ENCODE data around the gene GNAI2. TPM values are rescaled to one million over a fixed set of nuclear protein-coding genes. Genes with fewer than 3 reads are reported as not detected.

Gene GNAI2
- total RNA-seq, 4 donors from 2014 or later = 69.6 to 322 (median 74.8) TPM

DNA sequence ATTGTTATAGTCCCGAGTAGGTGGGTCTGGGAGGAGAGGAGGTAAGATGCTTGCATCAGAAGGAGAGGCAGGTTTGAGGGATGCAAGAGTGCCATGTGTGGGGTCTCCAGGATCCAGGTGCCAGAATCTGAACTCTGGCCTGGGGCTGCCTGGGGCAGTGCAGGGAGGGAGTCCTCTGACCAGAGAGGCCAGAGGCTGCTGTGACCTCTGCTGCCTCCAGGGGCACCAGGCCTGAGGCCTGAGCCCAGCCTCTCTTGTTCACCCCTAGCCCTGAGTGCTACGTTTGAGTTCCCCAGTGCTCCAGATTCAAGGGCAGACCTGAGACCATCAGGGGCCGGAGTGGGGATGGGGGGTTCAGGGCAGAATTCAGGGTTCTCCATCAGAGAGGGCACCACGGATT, 23.5 kb upstream of the GNAI2 start:
- WGBS, 2 donors (ENCODE audit: low coverage in 1 of 2) = 80 to 100% methylated on average over 1 to 4 of the region's 4 CpGs
- in situ Hi-C loops (cut with MboI; ENCODE audit: low pct_ligation_motif_present in 1 of 4, low pct_unique_long_range_greater_than_20kb in 1 of 4, low sequenced_read_pairs in 3 of 4) = no loop called here
- TF ChIP-seq EP300 (IDR thresholded peaks at IDR 0.05; ENCODE audit: low read depth) (no peak), POLR2AphosphoS5 (IDR thresholded peaks at IDR 0.05) (no peak), POLR2A (IDR thresholded peaks at IDR 0.05) (no peak)
- TF ChIP-seq, protein P1, sequence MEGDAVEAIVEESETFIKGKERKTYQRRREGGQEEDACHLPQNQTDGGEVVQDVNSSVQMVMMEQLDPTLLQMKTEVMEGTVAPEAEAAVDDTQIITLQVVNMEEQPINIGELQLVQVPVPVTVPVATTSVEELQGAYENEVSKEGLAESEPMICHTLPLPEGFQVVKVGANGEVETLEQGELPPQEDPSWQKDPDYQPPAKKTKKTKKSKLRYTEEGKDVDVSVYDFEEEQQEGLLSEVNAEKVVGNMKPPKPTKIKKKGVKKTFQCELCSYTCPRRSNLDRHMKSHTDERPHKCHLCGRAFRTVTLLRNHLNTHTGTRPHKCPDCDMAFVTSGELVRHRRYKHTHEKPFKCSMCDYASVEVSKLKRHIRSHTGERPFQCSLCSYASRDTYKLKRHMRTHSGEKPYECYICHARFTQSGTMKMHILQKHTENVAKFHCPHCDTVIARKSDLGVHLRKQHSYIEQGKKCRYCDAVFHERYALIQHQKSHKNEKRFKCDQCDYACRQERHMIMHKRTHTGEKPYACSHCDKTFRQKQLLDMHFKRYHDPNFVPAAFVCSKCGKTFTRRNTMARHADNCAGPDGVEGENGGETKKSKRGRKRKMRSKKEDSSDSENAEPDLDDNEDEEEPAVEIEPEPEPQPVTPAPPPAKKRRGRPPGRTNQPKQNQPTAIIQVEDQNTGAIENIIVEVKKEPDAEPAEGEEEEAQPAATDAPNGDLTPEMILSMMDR (IDR thresholded peaks at IDR 0.05) = no peak
- H3K36me3 ChIP-seq = no peaks in the 10 kb centered on the region
- DNase-seq = no peak
- no peak overlapping the region for H3K4me3 ChIP-seq
- intact Hi-C loops (cut with DNase I; ENCODE audit: low total_unique reads) = no loop called here
- no peaks in the 10 kb centered on the region for H3K27me3 ChIP-seq
- no peaks in the 10 kb centered on the region for H3K9me3 ChIP-seq
- H3K4me1 ChIP-seq = no peaks in the 10 kb centered on the region
- no peak overlapping the region for H3K27ac ChIP-seq

DNA sequence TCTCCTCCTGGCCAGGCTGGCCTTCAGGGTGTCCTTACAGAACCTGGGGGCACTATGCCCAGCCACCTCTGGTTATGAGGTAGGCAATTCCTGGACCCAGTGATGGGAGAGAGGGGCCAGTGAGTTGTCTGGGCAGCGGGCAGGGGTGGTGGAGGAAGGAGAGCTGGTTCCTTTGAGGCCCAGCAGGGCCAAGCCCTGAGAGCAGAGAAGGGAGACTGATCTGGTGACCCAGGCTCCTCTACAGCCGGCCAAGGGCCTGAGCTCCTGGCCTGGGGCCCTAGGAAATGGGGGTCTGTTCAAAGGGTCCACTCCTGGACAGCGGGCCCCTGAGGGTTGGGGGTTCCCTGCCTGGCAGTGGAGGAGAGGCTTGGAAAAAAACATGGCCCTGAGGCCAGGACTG, 23.0 kb upstream of the GNAI2 start:
- TF ChIP-seq POLR2AphosphoS5 (IDR thresholded peaks at IDR 0.05) = no peak
- TF ChIP-seq, protein P1 (IDR thresholded peaks at IDR 0.05) = no peak
- TF ChIP-seq EP300 (IDR thresholded peaks at IDR 0.05; ENCODE audit: low read depth) = no peak
- no peak for TF ChIP-seq POLR2A (IDR thresholded peaks at IDR 0.05)
- WGBS, 2 donors (ENCODE audit: low coverage in 1 of 2) = 85% methylated on average over 3 of the region's 3 CpGs; no CpG with 5 or more reads in 1 of the 2 donors

DNA sequence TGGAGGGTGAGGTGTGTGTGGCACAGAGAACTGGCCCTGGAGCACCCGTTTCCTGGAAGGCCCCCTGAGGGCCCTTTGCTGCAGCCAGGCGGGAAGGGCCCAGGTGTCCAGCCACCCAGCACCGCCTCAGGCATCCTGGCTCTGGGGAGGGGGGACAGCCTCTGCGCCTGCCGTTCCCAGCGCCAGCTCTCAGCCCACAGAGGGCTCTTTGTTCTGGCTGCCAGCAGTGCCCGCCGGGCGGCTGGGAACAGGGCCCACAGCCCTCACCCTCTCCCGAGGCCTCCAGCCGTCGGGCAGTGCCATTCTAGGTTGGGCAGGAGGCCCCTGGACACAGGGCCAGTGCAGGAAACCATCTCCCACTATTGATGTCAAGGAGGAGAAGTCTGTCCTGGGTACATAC, 22.6 kb upstream of the GNAI2 start:
- no peak for DNase-seq
- Histone ChIP-seq H3K27ac (no peak overlapping the region), H3K4me1 (no peaks in the 10 kb centered on the region), H3K4me3 (no peak overlapping the region), H3K36me3 (no peaks in the 10 kb centered on the region), H3K9me3 (no peaks in the 10 kb centered on the region), H3K27me3 (no peaks in the 10 kb centered on the region)
- TF ChIP-seq, protein P1 (IDR thresholded peaks at IDR 0.05) = no peak
- TF ChIP-seq EP300 (IDR thresholded peaks at IDR 0.05; ENCODE audit: low read depth) = no peak
- no peak for TF ChIP-seq POLR2A (IDR thresholded peaks at IDR 0.05)
- no peak for TF ChIP-seq POLR2AphosphoS5 (IDR thresholded peaks at IDR 0.05)
- intact Hi-C loops (cut with DNase I; ENCODE audit: low total_unique reads) (no loop called here), in situ Hi-C loops (cut with MboI; ENCODE audit: low pct_ligation_motif_present in 1 of 4, low pct_unique_long_range_greater_than_20kb in 1 of 4, low sequenced_read_pairs in 3 of 4) (no loop called here)
- WGBS, 2 donors (ENCODE audit: low coverage in 1 of 2) = 58% methylated on average over 12 of the region's 12 CpGs; no CpG with 5 or more reads in 1 of the 2 donors

More for the DNA sequence above, 23.0 kb upstream of the GNAI2 start:
- Histone ChIP-seq H3K4me1 (no peaks in the 10 kb centered on the region), H3K4me3 (no peak overlapping the region), H3K9me3 (no peaks in the 10 kb centered on the region), H3K27me3 (no peaks in the 10 kb centered on the region), H3K27ac (no peak overlapping the region), H3K36me3 (no peaks in the 10 kb centered on the region)
- intact Hi-C loops (cut with DNase I; ENCODE audit: low total_unique reads) = no loop called here
- no peak for DNase-seq
- in situ Hi-C loops (cut with MboI; ENCODE audit: low pct_ligation_motif_present in 1 of 4, low pct_unique_long_range_greater_than_20kb in 1 of 4, low sequenced_read_pairs in 3 of 4) = no loop called here

DNA sequence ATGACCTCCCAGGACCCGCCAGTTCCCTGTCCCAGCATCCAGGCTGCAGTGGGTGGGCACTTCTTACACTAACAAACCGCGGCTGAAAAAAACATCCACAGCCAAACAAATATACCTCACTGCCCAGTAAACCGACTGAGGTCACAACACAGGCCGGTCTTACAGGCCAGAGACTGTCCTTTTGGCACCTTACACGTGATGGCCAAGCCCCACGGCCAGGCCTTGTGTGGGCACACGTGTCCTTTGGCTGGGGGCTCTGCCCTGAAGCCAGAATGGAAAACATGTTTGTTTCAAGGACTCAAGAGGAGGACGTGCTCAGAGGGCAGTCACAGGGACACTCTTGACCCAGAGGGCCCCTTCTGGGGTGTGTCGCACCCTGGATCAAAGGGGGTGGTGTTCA, 21.2 kb upstream of the GNAI2 start:
- no peaks in the 10 kb centered on the region for H3K4me1 ChIP-seq
- H3K9me3 ChIP-seq = no peaks in the 10 kb centered on the region
- H3K27ac ChIP-seq = no peak overlapping the region
- intact Hi-C loops (cut with DNase I; ENCODE audit: low total_unique reads) = no loop called here
- in situ Hi-C loops (cut with MboI; ENCODE audit: low pct_ligation_motif_present in 1 of 4, low pct_unique_long_range_greater_than_20kb in 1 of 4, low sequenced_read_pairs in 3 of 4) = no loop called here
- no peak for DNase-seq
- 78% methylated on average over 10 of the region's 10 CpGs; no CpG with 5 or more reads in 1 of the 2 donors for WGBS, 2 donors (ENCODE audit: low coverage in 1 of 2)
- no peaks in the 10 kb centered on the region for H3K27me3 ChIP-seq
- no peak overlapping the region for H3K4me3 ChIP-seq
- TF ChIP-seq POLR2A (IDR thresholded peaks at IDR 0.05) = no peak
- TF ChIP-seq, protein P1 (IDR thresholded peaks at IDR 0.05) = no peak
- no peak for TF ChIP-seq EP300 (IDR thresholded peaks at IDR 0.05; ENCODE audit: low read depth)
- no peak for TF ChIP-seq POLR2AphosphoS5 (IDR thresholded peaks at IDR 0.05)
- H3K36me3 ChIP-seq = no peaks in the 10 kb centered on the region

Measured in transverse colon (tissue), 4 donors.